IPS-15b (cell line): ENCODE data around the gene AP4S1.
"Not testable (repeated sequence)": the region's sequence is repeated elsewhere in the genome, so short reads cannot be mapped to it uniquely, and the experiment has no call there.

ENCODE experiments used
- H3K27me3 ChIP-seq: one replicate; pipeline ENCODE4 v1.6.1; 2013; ENCODE audit warnings: low read length; ENCODE audit not compliant: control insufficient read depth, insufficient read depth
- H3K36me3 ChIP-seq: one replicate; pipeline ENCODE4 v1.6.1; 2013; ENCODE audit warnings: low read length; ENCODE audit not compliant: control insufficient read depth, insufficient read depth
- H3K4me1 ChIP-seq: one replicate; pipeline ENCODE4 v1.6.1; 2013; ENCODE audit warnings: mild to moderate bottlenecking, low read length; ENCODE audit not compliant: control insufficient read depth, insufficient read depth
- H3K4me3 ChIP-seq: one replicate; pipeline ENCODE4 v1.5.1; 2013; ENCODE audit warnings: low read depth, low read length
- H3K9ac ChIP-seq: one replicate; pipeline ENCODE4 v1.6.1; 2013; ENCODE audit warnings: low read depth, mild to moderate bottlenecking, low read length
- H3K9me3 ChIP-seq: one replicate; pipeline ENCODE4 v1.6.1; 2013; ENCODE audit warnings: mild to moderate bottlenecking, low read length; ENCODE audit not compliant: control insufficient read depth, insufficient read depth

AP4S1 gene

GRCh38 chr14:31025367-31026076 lies at the start of gene AP4S1:
Gene AP4S1 (plus strand): TSS chr14:31025649. CDS start chr14:31066197, 40,548 bp downstream.
- H3K4me1 ChIP-seq, result peaks cover 9% of the 10 kb centered on the region

DNA sequence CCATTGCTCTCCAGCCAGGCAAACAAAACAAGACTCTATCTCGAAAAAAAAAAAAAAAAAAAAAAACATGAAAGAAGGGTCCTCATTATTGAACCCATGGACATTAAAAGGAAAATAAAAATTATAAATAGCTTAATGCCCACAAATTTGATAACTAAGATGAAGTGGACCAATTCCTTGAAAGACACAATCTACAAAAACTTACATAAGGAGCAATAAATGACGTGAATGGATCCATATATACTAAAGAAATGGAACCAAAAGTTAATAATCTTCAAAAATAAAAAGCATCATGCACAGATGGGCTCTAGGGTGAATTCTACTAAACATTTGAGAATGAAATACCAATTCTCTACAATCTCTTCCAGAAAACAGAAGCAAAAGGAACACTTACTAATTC lies 47.7 kb upstream of the AP4S1 start:
- Histone ChIP-seq H3K27me3 (no peaks in the 10 kb centered on the region), H3K36me3 (no peaks in the 10 kb centered on the region), H3K9me3 (no peaks in the 10 kb centered on the region), H3K9ac (no peak overlapping the region), H3K4me1 (peaks cover 3% of the 10 kb centered on the region), H3K4me3 (no peak overlapping the region)

More at GRCh38 chr14:31025367-31026076, at the start of gene AP4S1:
- no peaks in the 10 kb centered on the region for H3K36me3 ChIP-seq
- no peaks in the 10 kb centered on the region for H3K27me3 ChIP-seq
- H3K9me3 ChIP-seq, result no peaks in the 10 kb centered on the region
- H3K9ac ChIP-seq, result peak within 1 kb of the TSS; percentile 88
- H3K4me3 ChIP-seq, result peak within 1 kb of the TSS; percentile 93

GRCh38 chr14:30980106-30980704 lies 45.2 kb upstream of the AP4S1 start:
- H3K36me3 ChIP-seq, H3K9me3 ChIP-seq, H3K4me3 ChIP-seq, H3K9ac ChIP-seq, H3K27me3 ChIP-seq, H3K4me1 ChIP-seq: not testable (repeated sequence)

DNA sequence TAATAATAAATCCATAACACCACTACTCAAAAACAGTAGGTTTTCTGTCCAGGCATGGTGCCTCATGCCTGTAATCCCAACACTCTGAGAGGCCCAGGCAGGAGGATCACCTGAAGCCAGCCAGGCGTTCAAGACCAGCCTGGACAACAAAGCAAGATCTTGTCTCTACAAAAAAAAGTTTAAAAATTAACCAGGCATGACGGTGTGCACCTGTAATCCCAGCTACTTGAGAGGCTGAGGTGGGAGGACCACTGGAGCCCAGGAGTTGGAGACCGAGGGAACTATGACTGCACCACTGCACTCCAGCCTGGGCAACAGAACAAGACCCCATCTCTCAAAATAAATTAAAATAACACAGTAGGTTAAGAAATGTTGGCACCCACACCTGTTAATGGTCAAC lies 44.5 kb upstream of the AP4S1 start:
- H3K4me1 ChIP-seq, result no peaks in the 10 kb centered on the region
- no peak overlapping the region for H3K4me3 ChIP-seq
- H3K9me3 ChIP-seq, result no peaks in the 10 kb centered on the region
- no peaks in the 10 kb centered on the region for H3K27me3 ChIP-seq
- no peak overlapping the region for H3K9ac ChIP-seq
- H3K36me3 ChIP-seq, result no peaks in the 10 kb centered on the region

- no peaks in the 10 kb centered on the region for H3K9me3 ChIP-seq
- no peaks in the 10 kb centered on the region for H3K36me3 ChIP-seq
- H3K9ac ChIP-seq, result no peak overlapping the region
- H3K4me3 ChIP-seq, result no peak overlapping the region
- H3K27me3 ChIP-seq, result no peaks in the 10 kb centered on the region
- no peaks in the 10 kb centered on the region for H3K4me1 ChIP-seq
These were observed 42.9 kb upstream of the AP4S1 start for GRCh38 chr14:30982533-30982932.

- Histone ChIP-seq H3K4me3 (no peak overlapping the region), H3K9me3 (no peaks in the 10 kb centered on the region), H3K4me1 (no peaks in the 10 kb centered on the region), H3K27me3 (no peaks in the 10 kb centered on the region), H3K36me3 (no peaks in the 10 kb centered on the region), H3K9ac (no peak overlapping the region)
These were observed 41.6 kb upstream of the AP4S1 start for GRCh38 chr14:30983858-30984257.

- no peaks in the 10 kb centered on the region for H3K4me1 ChIP-seq
- H3K36me3 ChIP-seq, result no peaks in the 10 kb centered on the region
- H3K27me3 ChIP-seq, result no peaks in the 10 kb centered on the region
- no peak overlapping the region for H3K4me3 ChIP-seq
- no peak overlapping the region for H3K9ac ChIP-seq
- no peaks in the 10 kb centered on the region for H3K9me3 ChIP-seq
These were observed 39.7 kb upstream of the AP4S1 start for GRCh38 chr14:30985796-30986195.

GRCh38 chr14:30988509-30988908 lies 36.9 kb upstream of the AP4S1 start:
- no peak overlapping the region for H3K9ac ChIP-seq
- no peaks in the 10 kb centered on the region for H3K4me1 ChIP-seq
- H3K4me3 ChIP-seq, result no peak overlapping the region
- no peaks in the 10 kb centered on the region for H3K9me3 ChIP-seq
- no peaks in the 10 kb centered on the region for H3K36me3 ChIP-seq
- H3K27me3 ChIP-seq, result no peaks in the 10 kb centered on the region

- no peak overlapping the region for H3K9ac ChIP-seq
- H3K4me1 ChIP-seq, result peaks cover 11% of the 10 kb centered on the region
- no peaks in the 10 kb centered on the region for H3K27me3 ChIP-seq
These were observed 34.7 kb upstream of the AP4S1 start for GRCh38 chr14:30990770-30991169.

DNA sequence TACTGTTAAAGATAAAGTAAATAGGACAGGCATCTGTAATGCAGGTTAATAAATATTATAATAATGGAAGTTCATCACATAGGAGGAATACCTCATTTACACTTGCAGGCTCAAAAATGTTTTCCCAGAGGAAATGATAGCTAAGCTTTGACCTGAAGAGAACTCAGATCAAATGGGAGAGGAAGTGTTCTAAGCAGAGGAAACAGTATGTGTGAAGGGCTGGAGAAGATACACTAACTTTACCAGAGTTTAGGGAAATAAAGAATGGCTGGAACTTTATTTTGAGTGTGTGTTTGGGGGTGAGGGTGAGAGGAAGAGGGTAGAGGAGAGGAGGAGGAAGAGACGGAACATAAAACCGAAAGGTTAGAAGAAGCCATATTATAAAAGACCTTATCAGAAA lies 34.0 kb upstream of the AP4S1 start:
- Histone ChIP-seq H3K9ac (no peak overlapping the region), H3K4me1 (peaks cover 16% of the 10 kb centered on the region), H3K36me3 (no peaks in the 10 kb centered on the region), H3K9me3 (no peaks in the 10 kb centered on the region), H3K4me3 (no peak overlapping the region), H3K27me3 (no peaks in the 10 kb centered on the region)

More at GRCh38 chr14:30990770-30991169, 34.7 kb upstream of the AP4S1 start:
- Histone ChIP-seq H3K4me3 (no peak overlapping the region), H3K9me3 (no peaks in the 10 kb centered on the region), H3K36me3 (no peaks in the 10 kb centered on the region)

GRCh38 chr14:30993071-30993470 lies 32.4 kb upstream of the AP4S1 start:
- H3K9ac ChIP-seq, result no peak overlapping the region
- H3K4me1 ChIP-seq, result peaks cover 23% of the 10 kb centered on the region
- no peak overlapping the region for H3K4me3 ChIP-seq
- H3K9me3 ChIP-seq, result no peaks in the 10 kb centered on the region
- no peaks in the 10 kb centered on the region for H3K36me3 ChIP-seq
- H3K27me3 ChIP-seq, result no peaks in the 10 kb centered on the region
